Body of pancreas (tissue), 4 donors: ENCODE results near the gene IYD. TPM values are rescaled to one million over a fixed set of nuclear protein-coding genes. Genes with fewer than 3 reads are reported as not detected.

Experiments
- ATAC-seq: fragments of 150-250 bp; one replicate; pipeline ENCODE4 v1.9.1; 2016
- DNase-seq, 4 donors: peaks; one replicate each; pipeline ENCODE4 v3.0.0-alpha.2; 2019
- H3K27ac ChIP-seq, 4 donors: fragments of 200-600 bp; sonication (generic); 1 replicate in 3 of 4; 2 replicates in 1 of 4; pipeline versions ENCODE4 v1.5.1 to v1.6.1; 2016 to 2019; ENCODE audit warnings: mild to moderate bottlenecking in 1 of 4, mixed read lengths in 1 of 4, moderate library complexity in 1 of 4
- H3K27me3 ChIP-seq, 2 donors: fragments of 200-600 bp; sonication (generic); one replicate each; pipeline ENCODE4 v1.6.0; 2016; ENCODE audit warnings: mild to moderate bottlenecking in 1 of 2
- H3K36me3 ChIP-seq, 2 donors: fragments of 200-600 bp; sonication (generic); replicated peaks in 1 of 2; 2 replicates each; pipeline ENCODE4 v1.5.1; 2016; ENCODE audit warnings: low read depth in 2 of 2; ENCODE audit not compliant: insufficient read depth in 1 of 2
- H3K4me1 ChIP-seq: fragments of 200-600 bp; sonication (generic); one replicate; pipeline ENCODE4 v1.6.0; 2016
- H3K4me3 ChIP-seq, 2 donors: fragments of 200-600 bp; sonication (generic); 1 replicate in 1 of 2; 2 replicates in 1 of 2; pipeline ENCODE4 v1.5.1; 2016 to 2019
- H3K9me3 ChIP-seq, 3 donors: fragments of 200-600 bp; sonication (generic); 1 replicate in 2 of 3; 2 replicates in 1 of 3; pipeline ENCODE4 v1.5.1; 2016
- CTCF ChIP-seq, 7 experiments: fragments of 450-650 bp in 4 of 7; fragments of 200-600 bp in 3 of 7; sonication (generic) in 3 of 7; IDR thresholded peaks; one replicate each; pipeline ENCODE4 v1.5.1; 2016 to 2019; ENCODE audit warnings: antibody characterized with exemption in 7 of 7
- POLR2A ChIP-seq, 3 donors: fragments of 450-650 bp; IDR thresholded peaks; one replicate each; pipeline ENCODE4 v1.6.1; 2016; ENCODE audit warnings: antibody characterized with exemption in 3 of 3, mild to moderate bottlenecking in 2 of 3
- WGBS, 2 donors: methylation state at CpG; one replicate each; pipeline ENCODE4 v1.1.5; 2017; 5-methylcytosine and 5-hydroxymethylcytosine counted together
- intact Hi-C: fragments of 100-400 bp; cut with DNase I; formaldehyde crosslinking; loops from one replicate; pipeline ENCODE4 v1.15.1; 2023
- total RNA-seq, 2 donors: library from RNA; depleted of rRNA; stranded (reverse); fragments of >200 nt; gene quantifications; one replicate each; pipeline ENCODE4 v1.1.0, GENCODE V29; 2016

Gene IYD
- 1 to 10 TPM in 1 of 2 donors, under 1 TPM in 1; under 0.01 to 1.3 TPM for total RNA-seq

GRCh38 chr6:150368762-150369161, at the start of gene IYD:
Gene IYD, plus strand, starts transcription at chr6:150369012. Its CDS starts 20 bp downstream, at chr6:150369032.
- Histone ChIP-seq H3K27ac (no peak within 1 kb of the TSS), H3K36me3 (no peaks in the 10 kb centered on the region), H3K4me3 (no peak within 1 kb of the TSS), H3K4me1 (no peaks in the 10 kb centered on the region), H3K9me3 (no peaks in the 10 kb centered on the region), H3K27me3 (no peaks in the 10 kb centered on the region)
- no peak for TF ChIP-seq CTCF (IDR thresholded peaks at IDR 0.05)
- no peak for TF ChIP-seq POLR2A (IDR thresholded peaks at IDR 0.05)
- DNase-seq (peak in 2 of 4 donors; percentile 18 to 19), ATAC-seq (no peak)
- intact Hi-C loops: no loop called here
- 37 to 60% methylated on average over 8 of the region's 8 CpGs for WGBS, 2 donors

- no peak for TF ChIP-seq CTCF (IDR thresholded peaks at IDR 0.05)
- no peak for TF ChIP-seq POLR2A (IDR thresholded peaks at IDR 0.05)
- Histone ChIP-seq H3K36me3 (no peaks in the 10 kb centered on the region), H3K27me3 (no peaks in the 10 kb centered on the region), H3K4me3 (no peak overlapping the region), H3K27ac (no peak overlapping the region), H3K4me1 (no peaks in the 10 kb centered on the region), H3K9me3 (no peaks in the 10 kb centered on the region)
- DNase-seq (no peak), ATAC-seq (no peak)
- 86 to 89% methylated on average over 4 of the region's 4 CpGs for WGBS, 2 donors
- intact Hi-C loops: no loop called here
These were observed 48.9 kb upstream of the IYD start for GRCh38 chr6:150319924-150320323.

GRCh38 chr6:150320442-150320841, 48.4 kb upstream of the IYD start:
- no peak overlapping the region for H3K4me3 ChIP-seq
- intact Hi-C loops: no loop called here
- ATAC-seq: no peak
- TF ChIP-seq CTCF (IDR thresholded peaks at IDR 0.05) (no peak), POLR2A (IDR thresholded peaks at IDR 0.05) (no peak)
- no peaks in the 10 kb centered on the region for H3K4me1 ChIP-seq
- H3K9me3 ChIP-seq: no peaks in the 10 kb centered on the region
- H3K27ac ChIP-seq: no peak overlapping the region
- H3K36me3 ChIP-seq: no peaks in the 10 kb centered on the region
- DNase-seq: peak in 2 of 4 donors; percentile 19 to 30
- WGBS, 2 donors: 67 to 71% methylated on average over 9 of the region's 9 CpGs
- no peaks in the 10 kb centered on the region for H3K27me3 ChIP-seq

GRCh38 chr6:150322466-150322871, 46.3 kb upstream of the IYD start:
- 72 to 77% methylated on average over 6 of the region's 6 CpGs for WGBS, 2 donors
- no peaks in the 10 kb centered on the region for H3K36me3 ChIP-seq
- no peak for ATAC-seq
- H3K27ac ChIP-seq: no peak overlapping the region
- H3K4me1 ChIP-seq: no peaks in the 10 kb centered on the region
- TF ChIP-seq CTCF (IDR thresholded peaks at IDR 0.05): no peak
- TF ChIP-seq POLR2A (IDR thresholded peaks at IDR 0.05): no peak
- intact Hi-C loops: no loop called here
- H3K27me3 ChIP-seq: no peaks in the 10 kb centered on the region
- H3K4me3 ChIP-seq: no peak overlapping the region
- DNase-seq: no peak
- H3K9me3 ChIP-seq: no peaks in the 10 kb centered on the region

GRCh38 chr6:150323205-150323604, 45.6 kb upstream of the IYD start:
- no peaks in the 10 kb centered on the region for H3K9me3 ChIP-seq
- H3K36me3 ChIP-seq: no peaks in the 10 kb centered on the region
- no peak overlapping the region for H3K4me3 ChIP-seq
- intact Hi-C loops: no loop called here
- no peaks in the 10 kb centered on the region for H3K4me1 ChIP-seq
- no peaks in the 10 kb centered on the region for H3K27me3 ChIP-seq
- no peak overlapping the region for H3K27ac ChIP-seq
- TF ChIP-seq CTCF (IDR thresholded peaks at IDR 0.05) (no peak), POLR2A (IDR thresholded peaks at IDR 0.05) (no peak)
- WGBS, 2 donors: 81 to 86% methylated on average over 8 of the region's 8 CpGs
- DNase-seq: no peak
- no peak for ATAC-seq
